ENCODE data around the gene ARFRP1. TPM values are rescaled to one million over a fixed set of nuclear protein-coding genes. Genes with fewer than 3 reads are reported as not detected.
A peak's percentile ranks its signal among the peaks of the same experiment; 100 is the strongest.

Gene ARFRP1
- total and polyA plus RNA-seq, 2 of the 13 experiments (the other 11 are each of a cell fraction or from before 2014, with no cell fraction given): 32.0 to 51.1 TPM

- H4K20me1 ChIP-seq (ENCODE audit: insufficient read depth, low read length): peaks cover 3% of the 10 kb centered on the region; the same call in 1 of the 2 replicates
- CTCF ChIA-PET (ENCODE audit: low intra/inter-chr PET ratio, low total read pairs): no interaction called here
- peaks cover 19% of the 10 kb centered on the region for H3K79me2 ChIP-seq (ENCODE audit: insufficient read depth, low read length)
- WGBS (ENCODE audit: low lambda C conversion rate): 79% methylated on average over 3 of the region's 3 CpGs
- intact Hi-C loops (cut with micrococcal nuclease; ENCODE audit: unreplicated experiment) (loop anchor here (10.0 kb wide), 1 partner anchor 122 kb away; the partner anchor contains the start of gene PTK6), in situ Hi-C loops (cut with HindIII; ENCODE audit: extremely low pct_ligation_motif_present, low pct_unique_long_range_greater_than_20kb) (no loop called here)
- no peak overlapping the region for H3K9ac ChIP-seq (ENCODE audit: insufficient read depth, low read depth, low read length)
- no TSS peak for BruUV-seq (replicated peaks)
- DNase-seq (ENCODE audit: low spot score) (no peak), ATAC-seq (no peak), FAIRE-seq (no peak)
- TF ChIP-seq, protein P1, sequence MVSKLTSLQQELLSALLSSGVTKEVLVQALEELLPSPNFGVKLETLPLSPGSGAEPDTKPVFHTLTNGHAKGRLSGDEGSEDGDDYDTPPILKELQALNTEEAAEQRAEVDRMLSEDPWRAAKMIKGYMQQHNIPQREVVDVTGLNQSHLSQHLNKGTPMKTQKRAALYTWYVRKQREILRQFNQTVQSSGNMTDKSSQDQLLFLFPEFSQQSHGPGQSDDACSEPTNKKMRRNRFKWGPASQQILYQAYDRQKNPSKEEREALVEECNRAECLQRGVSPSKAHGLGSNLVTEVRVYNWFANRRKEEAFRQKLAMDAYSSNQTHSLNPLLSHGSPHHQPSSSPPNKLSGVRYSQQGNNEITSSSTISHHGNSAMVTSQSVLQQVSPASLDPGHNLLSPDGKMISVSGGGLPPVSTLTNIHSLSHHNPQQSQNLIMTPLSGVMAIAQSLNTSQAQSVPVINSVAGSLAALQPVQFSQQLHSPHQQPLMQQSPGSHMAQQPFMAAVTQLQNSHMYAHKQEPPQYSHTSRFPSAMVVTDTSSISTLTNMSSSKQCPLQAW (CRISPR knock-in tag; IDR thresholded peaks at IDR 0.05): no peak
- peak; percentile 87; the same call in 1 of the 2 replicates for TF ChIP-seq ZC3H13 (CRISPR knock-in tag; IDR thresholded peaks at IDR 0.05)
- H3K4me2 ChIP-seq (ENCODE audit: low read depth, low read length): no peak overlapping the region
- no peaks in the 10 kb centered on the region; a peak in 1 of 5 replicates for H3K27me3 ChIP-seq (ENCODE audit: control insufficient read depth in 1 of 2, insufficient read depth in 2 of 2, low read length in 2 of 2)
- no peaks in the 10 kb centered on the region for H3K9me3 ChIP-seq (ENCODE audit: low read length)
- no peak overlapping the region for H3K4me3 ChIP-seq (replicated peaks in 1 of 3; ENCODE audit: insufficient read depth in 1 of 3, low read depth in 2 of 3, low read length in 3 of 3)
- peaks cover 49% of the 10 kb centered on the region for H3K4me1 ChIP-seq (ENCODE audit: insufficient read depth, low read length)
- H2AFZ ChIP-seq (ENCODE audit: low read length): no peak overlapping the region
- H3K36me3 ChIP-seq (replicated peaks in 1 of 2; ENCODE audit: control insufficient read depth in 1 of 2, insufficient read depth in 2 of 2, low read length in 2 of 2): peaks cover 3 to 8% of the 10 kb centered on the region in 2 experiments; a peak in 3 of 5 replicates
- no peak overlapping the region for H3K27ac ChIP-seq (ENCODE audit: extremely low read length, insufficient read depth, low read length)
- POLR2A ChIA-PET: no interaction called here
These were observed 51.3 kb downstream of the ARFRP1 start for GRCh38 chr20:63656451-63656850.

GRCh38 chr20:63655249-63655648, 52.5 kb downstream of the ARFRP1 start:
- H3K4me1 ChIP-seq (ENCODE audit: insufficient read depth, low read length): peaks cover 49% of the 10 kb centered on the region
- H3K9me3 ChIP-seq (ENCODE audit: low read length): no peaks in the 10 kb centered on the region
- no peak overlapping the region for H3K9ac ChIP-seq (ENCODE audit: insufficient read depth, low read depth, low read length)
- peaks cover 21% of the 10 kb centered on the region for H3K79me2 ChIP-seq (ENCODE audit: insufficient read depth, low read length)
- no peak for ATAC-seq
- TF ChIP-seq POLR2A (IDR thresholded peaks at IDR 0.05; ENCODE audit: insufficient read depth in 1 of 2, low read depth in 2 of 2, low read length in 2 of 2): 0 out of 4 replicates have a peak, but pooled peaks of 1 of the 2 experiments have one; percentile 26
- no peak for TF ChIP-seq KIAA2018 (CRISPR knock-in tag; IDR thresholded peaks at IDR 0.05; ENCODE audit: borderline replicate concordance)
- 0 out of 2 replicates have a peak, but pooled peaks have one; percentile 26 for TF ChIP-seq TBX3 (IDR thresholded peaks at IDR 0.05; ENCODE audit: borderline replicate concordance)
- no peaks in the 10 kb centered on the region; a peak in 1 of 5 replicates for H3K27me3 ChIP-seq (ENCODE audit: control insufficient read depth in 1 of 2, insufficient read depth in 2 of 2, low read length in 2 of 2)
- ChIA-PET POLR2A (interaction anchor here (1.6 kb wide), 1 partner anchor 13 kb away, joined by 5 read pairs; no protein-coding TSS in a partner anchor), CTCF (ENCODE audit: low intra/inter-chr PET ratio, low total read pairs) (no interaction called here)
- H3K36me3 ChIP-seq (replicated peaks in 1 of 2; ENCODE audit: control insufficient read depth in 1 of 2, insufficient read depth in 2 of 2, low read length in 2 of 2): no peaks in the 10 kb centered on the region
- no peak overlapping the region for H3K27ac ChIP-seq (ENCODE audit: extremely low read length, insufficient read depth, low read length)
- 21% methylated on average over 2 of the region's 4 CpGs for WGBS (ENCODE audit: low lambda C conversion rate)
- intact Hi-C loops (cut with micrococcal nuclease; ENCODE audit: unreplicated experiment): loop anchor here (10.0 kb wide), 1 partner anchor 120 kb away; the partner anchor contains the start of gene PTK6
- no peak overlapping the region for H3K4me3 ChIP-seq (replicated peaks in 1 of 3; ENCODE audit: insufficient read depth in 1 of 3, low read depth in 2 of 3, low read length in 3 of 3)
- no peak overlapping the region for H2AFZ ChIP-seq (ENCODE audit: low read length)
- no peak for FAIRE-seq
- no peak overlapping the region for H3K4me2 ChIP-seq (ENCODE audit: low read depth, low read length)
- H4K20me1 ChIP-seq (ENCODE audit: insufficient read depth, low read length): peaks cover 3% of the 10 kb centered on the region; the same call in 1 of the 2 replicates
- BruUV-seq (replicated peaks): no TSS peak
- in situ Hi-C loops (cut with HindIII; ENCODE audit: extremely low pct_ligation_motif_present, low pct_unique_long_range_greater_than_20kb): no loop called here
- no peak for DNase-seq (ENCODE audit: low spot score)
